B cell (primary cell): Measurements from ENCODE around the gene MAD1L1. TPM values are rescaled to one million over a fixed set of nuclear protein-coding genes. Genes with fewer than 3 reads are reported as not detected.

Source experiments
- ATAC-seq: fragments of 200-7000 bp; cut with Tn5 transposase; one replicate; pipeline ENCODE4 v1.10.0; 2021; ENCODE audit warnings: low read depth, mild to moderate bottlenecking, moderate number of reproducible peaks, moderate library complexity
- CTCF ChIA-PET: fragments of 350-600 bp; sonication (Branson Sonifier 250); formaldehyde crosslinking; loops from one replicate; lab custom pipeline; 2021; ENCODE audit warnings: antibody characterized with exemption, inconsistent platforms; lab: Charles Lee
- POLR2A ChIA-PET: fragments of 350-600 bp; sonication (Branson Sonifier 250); formaldehyde crosslinking; loops from one replicate; lab custom pipeline; 2021; ENCODE audit warnings: antibody characterized with exemption; lab: Charles Lee
- DNase-seq: peaks from one replicate; pipeline ENCODE4 v3.0.0; 2013
- H2AFZ ChIP-seq: 2 replicates; pipeline ENCODE4 v1.6.1; 2012; ENCODE audit warnings: mild to moderate bottlenecking, low read depth, low read length; ENCODE audit not compliant: insufficient read depth, poor library complexity, severe bottlenecking
- H3K27ac ChIP-seq, 2 donors: 1 replicate in 1 of 2; 2 replicates in 1 of 2; pipeline ENCODE4 v1.5.1; 2012 to 2013; ENCODE audit warnings: low read length in 2 of 2, mild to moderate bottlenecking in 2 of 2, moderate library complexity in 1 of 2
- H3K27me3 ChIP-seq, 4 experiments: fragments of 200-600 bp in 1 of 4; sonication (generic) in 1 of 4; replicated peaks in 1 of 4; 1 replicate in 2 of 4; 2 replicates in 2 of 4; pipeline versions ENCODE4 v1.6.1 to v1.7.0; 2013 to 2016; ENCODE audit warnings: low read length in 3 of 4, mild to moderate bottlenecking in 2 of 4, mixed read lengths in 1 of 4, moderate library complexity in 1 of 4; ENCODE audit not compliant: insufficient read depth in 4 of 4, control insufficient read depth in 3 of 4; ENCODE audit errors: control extremely low read depth in 1 of 4
- H3K36me3 ChIP-seq, 2 experiments: replicated peaks in 1 of 2; 1 replicate in 1 of 2; 2 replicates in 1 of 2; pipeline versions ENCODE4 v1.6.1 to v1.7.1; 2013; ENCODE audit warnings: low read length in 1 of 2; ENCODE audit not compliant: insufficient read depth in 2 of 2, control insufficient read depth in 1 of 2; ENCODE audit errors: control extremely low read depth in 1 of 2, extremely low read depth in 1 of 2
- H3K4me1 ChIP-seq, 2 donors: fragments of 200-600 bp in 1 of 2; sonication (generic) in 1 of 2; 1 replicate in 1 of 2; 2 replicates in 1 of 2; pipeline versions ENCODE4 v1.5.1 to v1.6.1; 2013 to 2017; ENCODE audit warnings: low read length in 2 of 2; ENCODE audit not compliant: control insufficient read depth in 2 of 2, insufficient read depth in 2 of 2
- H3K4me2 ChIP-seq: replicated peaks from 2 replicates; pipeline ENCODE3; 2012; ENCODE audit warnings: mild to moderate bottlenecking, low read depth, low read length; ENCODE audit not compliant: poor library complexity, severe bottlenecking
- H3K4me3 ChIP-seq, 5 experiments: fragments of 200-600 bp in 1 of 5; sonication (generic) in 1 of 5; 1 replicate in 3 of 5; 2 replicates in 2 of 5; pipeline versions ENCODE4 v1.5.1 to v1.7.0; 2011 to 2016; ENCODE audit warnings: low read length in 4 of 5, mild to moderate bottlenecking in 4 of 5, low read depth in 2 of 5, control low read depth in 1 of 5, moderate library complexity in 1 of 5; ENCODE audit not compliant: insufficient read depth in 1 of 5; ENCODE audit errors: control extremely low read depth in 1 of 5, extremely low read depth in 1 of 5
- H3K79me2 ChIP-seq: fragments of 200-600 bp; sonication (generic); one replicate; pipeline ENCODE4 v1.6.0; 2016; ENCODE audit warnings: low read length; ENCODE audit not compliant: control insufficient read depth, insufficient read depth
- H3K9ac ChIP-seq: fragments of 200-600 bp; sonication (generic); 2 replicates; pipeline ENCODE4 v1.6.1; 2017; ENCODE audit warnings: mild to moderate bottlenecking, low read length, moderate library complexity
- H3K9me3 ChIP-seq, 3 donors: one replicate each; pipeline versions ENCODE4 v1.6.1 to v1.7.1; 2013; ENCODE audit warnings: low read length in 2 of 3; ENCODE audit not compliant: control insufficient read depth in 2 of 3, insufficient read depth in 1 of 3; ENCODE audit errors: control extremely low read depth in 1 of 3
- H4K20me1 ChIP-seq: 2 replicates; pipeline ENCODE4 v1.6.0; 2012; ENCODE audit warnings: mild to moderate bottlenecking, low read length; ENCODE audit not compliant: insufficient read depth, control insufficient read depth, poor library complexity, severe bottlenecking
- H3K27ac Mint-ChIP-seq: one replicate; pipeline ENCODE4 v1.8.0; 2021; ENCODE audit warnings: mixed read lengths
- H3K27me3 Mint-ChIP-seq: one replicate; pipeline ENCODE4 v1.8.0; 2021; ENCODE audit warnings: mixed read lengths
- H3K4me1 Mint-ChIP-seq: one replicate; pipeline ENCODE4 v1.8.0; 2021; ENCODE audit warnings: mixed read lengths
- H3K4me3 Mint-ChIP-seq: one replicate; pipeline ENCODE4 v1.8.0; 2021; ENCODE audit warnings: mixed read lengths
- H3K9me3 Mint-ChIP-seq: one replicate; pipeline ENCODE4 v1.8.0; 2022; ENCODE audit warnings: mixed read lengths; ENCODE audit not compliant: insufficient read depth
- CTCF ChIP-seq: fragments of 200-600 bp; IDR thresholded peaks from one replicate; pipeline ENCODE4 v1.8.0; 2022; ENCODE audit warnings: antibody characterized with exemption, mild to moderate bottlenecking
- EZH2 ChIP-seq: IDR thresholded peaks from 2 replicates; pipeline ENCODE4 v1.6.1; 2012; ENCODE audit warnings: borderline replicate concordance, low read depth, mild to moderate bottlenecking, moderate library complexity, low read length; ENCODE audit not compliant: insufficient read depth, poor library complexity, severe bottlenecking
- WGBS: methylation state at CpG from one replicate; pipeline ENCODE4 v1.1.5; 2013; ENCODE audit warnings: missing lambda C conversion rate; ENCODE audit not compliant: insufficient coverage; 5-methylcytosine and 5-hydroxymethylcytosine counted together
- intact Hi-C: fragments of 100-400 bp; cut with micrococcal nuclease; formaldehyde crosslinking; loops from one replicate; pipeline ENCODE4 v1.10.0; 2022
- polyA plus RNA-seq: library from polyadenylated mRNA; depleted of rRNA; stranded (reverse); fragments of >200 nt; gene quantifications from 2 replicates; pipeline ENCODE4 v1.2.3, GENCODE V29; 2012
- total RNA-seq, 2 donors: library from RNA; stranded (reverse); fragments of 120-200 nt in 1 of 2; gene quantifications; 1 replicate in 1 of 2; 2 replicates in 1 of 2; pipeline versions ENCODE4 v1.2.3 to v1.2.4, GENCODE V29; 2013 to 2022

The MAD1L1 gene
- total and polyA plus RNA-seq, 2 donors (not counting 1 experiment from before 2014, with no cell fraction given): 86.7 to 110 TPM

DNA sequence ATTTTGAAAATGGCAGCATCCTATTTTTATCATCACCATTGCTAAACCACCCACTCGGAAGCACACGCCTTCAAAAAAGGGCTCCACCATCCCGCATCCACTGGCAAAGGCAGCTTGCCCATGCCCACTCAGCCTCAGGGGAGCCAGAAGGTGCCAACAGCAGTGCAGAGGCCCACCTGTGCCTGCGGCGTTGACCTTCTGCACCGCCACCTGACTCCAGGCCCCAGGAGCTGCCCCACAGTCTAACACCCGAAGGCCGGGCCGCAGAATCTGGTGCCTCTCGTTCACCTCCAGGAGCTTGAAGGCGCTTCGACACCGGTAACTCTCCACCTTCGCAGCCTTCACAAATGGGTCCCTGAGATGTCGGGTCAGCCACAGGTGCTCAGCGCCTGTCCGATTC, 6.5 kb upstream of the MAD1L1 start:
- DNase-seq (no peak), ATAC-seq (no peak)
- Mint-ChIP-seq H3K27ac (peak overlapping the region; percentile 38), H3K27me3 (no peaks in the 10 kb centered on the region), H3K4me3 (peak overlapping the region; percentile 34), H3K9me3 (no peaks in the 10 kb centered on the region), H3K4me1 (peaks cover 47% of the 10 kb centered on the region)
- intact Hi-C loops: loop anchor here (5.0 to 10.0 kb wide), 2 partner anchors 168 to 664 kb away; partner anchors contain the start of gene PSMG3
- H3K4me1 ChIP-seq: peaks cover 40 to 57% of the 10 kb centered on the region in 2 donors
- H3K36me3 ChIP-seq: peaks cover 3 to 26% of the 10 kb centered on the region in 2 experiments
- H2AFZ ChIP-seq: no peak overlapping the region
- H3K9ac ChIP-seq: no peak overlapping the region
- CTCF ChIA-PET: interaction anchor here (6.1 kb wide), 1 partner anchor 109 kb away, joined by 31 read pairs; no protein-coding TSS in a partner anchor
- H3K9me3 ChIP-seq: peaks cover 0 to 5% (median 0%) of the 10 kb centered on the region in 3 donors
- H3K4me3 ChIP-seq: no peak overlapping the region
- H3K79me2 ChIP-seq: peaks cover 60% of the 10 kb centered on the region
- H3K27me3 ChIP-seq: no peaks in the 10 kb centered on the region
- POLR2A ChIA-PET: interaction anchor here (0.6 kb wide), 1 partner anchor 68 kb away, joined by 8 read pairs; no protein-coding TSS in a partner anchor
- TF ChIP-seq EZH2 (no peak), CTCF (no peak)
- H3K27ac ChIP-seq: peak overlapping the region in 1 of 2 donors; percentile 84
- no peak overlapping the region for H3K4me2 ChIP-seq
- 98% methylated on average over 17 of the region's 17 CpGs for WGBS
- H4K20me1 ChIP-seq: no peaks in the 10 kb centered on the region

DNA sequence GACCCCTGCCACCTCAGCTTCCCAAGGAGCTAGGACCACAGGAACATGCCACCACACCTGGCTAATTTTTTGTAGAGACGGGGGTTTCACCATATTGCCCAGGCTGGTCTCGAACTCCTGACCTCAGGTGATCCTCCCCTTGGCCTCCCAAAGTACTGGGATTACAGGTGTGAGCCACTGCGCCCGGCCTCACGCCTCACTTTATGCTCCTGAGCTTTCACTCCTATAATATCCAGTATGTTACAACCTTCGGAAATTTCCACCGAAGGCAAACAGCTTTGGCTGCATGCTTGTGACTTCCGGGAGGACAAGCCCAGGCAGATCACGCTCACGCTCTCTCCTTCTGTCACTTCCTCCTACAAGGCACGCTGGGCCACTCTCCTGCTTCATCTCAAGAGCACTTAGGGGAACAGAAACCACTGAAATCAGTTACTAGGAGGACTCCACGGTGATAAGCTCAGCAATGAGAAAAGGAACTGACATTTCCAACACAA, 4.4 kb upstream of the MAD1L1 start:
- peak overlapping the region; percentile 63 for H3K4me2 ChIP-seq
- H3K27me3 Mint-ChIP-seq: no peaks in the 10 kb centered on the region
- peak overlapping the region; percentile 31 for H3K9ac ChIP-seq
- WGBS: 40% methylated on average over 11 of the region's 12 CpGs
- peak overlapping the region in 1 of 5 experiments; percentile 20 for H3K4me3 ChIP-seq
- DNase-seq: peak; percentile 93
- no peaks in the 10 kb centered on the region for H3K27me3 ChIP-seq
- ChIA-PET POLR2A (interaction anchor here (1.0 to 1.8 kb wide), 6 partner anchors 9 to 117 kb away, joined by 3 to 9 read pairs (median 6); no protein-coding TSS in a partner anchor), CTCF (interaction anchor here (1.0 to 6.1 kb wide), 8 partner anchors 9 to 117 kb away, joined by 3 to 31 read pairs (median 5); partner anchors contain the start of gene EIF3B)
- H4K20me1 ChIP-seq: no peaks in the 10 kb centered on the region
- no peaks in the 10 kb centered on the region for H3K9me3 Mint-ChIP-seq
- peaks cover 3 to 26% of the 10 kb centered on the region in 2 experiments for H3K36me3 ChIP-seq
- TF ChIP-seq EZH2 (no peak), CTCF (no peak)
- H3K27ac Mint-ChIP-seq: peak overlapping the region; percentile 99
- H3K4me1 Mint-ChIP-seq: peaks cover 48% of the 10 kb centered on the region
- peak overlapping the region; percentile 55 for H2AFZ ChIP-seq
- intact Hi-C loops: loop anchor here (1.0 to 10.0 kb wide), 4 partner anchors 77 to 662 kb away; partner anchors contain the start of genes EIF3B, PSMG3 and SNX8
- ATAC-seq: peak; percentile 84
- peaks cover 60% of the 10 kb centered on the region for H3K79me2 ChIP-seq
- H3K4me3 Mint-ChIP-seq: peak overlapping the region; percentile 80
- H3K27ac ChIP-seq: peak overlapping the region; percentile 96 to 97
- peaks cover 0 to 5% (median 0%) of the 10 kb centered on the region in 3 donors for H3K9me3 ChIP-seq
- peaks cover 37 to 45% of the 10 kb centered on the region in 2 donors for H3K4me1 ChIP-seq
